Thoracic aorta (tissue), 2 donors: ENCODE measurements around the gene CYSRT1. TPM values are rescaled to one million over a fixed set of nuclear protein-coding genes. Genes with fewer than 3 reads are reported as not detected.

ENCODE experiments used
- ATAC-seq: fragments of 150-250 bp; one replicate; pipeline ENCODE4 v1.8.0; 2017; ENCODE audit warnings: low read depth; ENCODE audit not compliant: insufficient number of reproducible peaks, low FRiP score
- DNase-seq: peaks from one replicate; pipeline ENCODE4 v3.0.0-alpha.2; 2020; ENCODE audit warnings: low spot score
- H3K27ac ChIP-seq, 2 donors: fragments of 200-600 bp; sonication (generic); 1 replicate in 1 of 2; 2 replicates in 1 of 2; pipeline ENCODE4 v1.5.1; 2016; ENCODE audit warnings: mild to moderate bottlenecking in 2 of 2, moderate library complexity in 2 of 2
- H3K27me3 ChIP-seq: fragments of 200-600 bp; sonication (generic); replicated peaks from 2 replicates; pipeline ENCODE4 v1.6.0; 2016; ENCODE audit warnings: mild to moderate bottlenecking; ENCODE audit not compliant: insufficient read depth
- H3K36me3 ChIP-seq: fragments of 200-600 bp; sonication (generic); one replicate; pipeline ENCODE4 v1.5.1; 2016
- H3K4me1 ChIP-seq, 2 donors: fragments of 200-600 bp; sonication (generic); 1 replicate in 1 of 2; 2 replicates in 1 of 2; pipeline versions ENCODE4 v1.5.1 to v1.6.0; 2016; ENCODE audit warnings: low read depth in 2 of 2, mild to moderate bottlenecking in 1 of 2; ENCODE audit not compliant: control insufficient read depth in 1 of 2
- H3K4me3 ChIP-seq: fragments of 200-600 bp; sonication (generic); 2 replicates; pipeline ENCODE4 v1.5.1; 2016; ENCODE audit warnings: mild to moderate bottlenecking
- H3K9me3 ChIP-seq: fragments of 200-600 bp; sonication (generic); 2 replicates; pipeline ENCODE4 v1.5.1; 2016
- CTCF ChIP-seq: fragments of 200-600 bp; sonication (generic); IDR thresholded peaks from one replicate; pipeline ENCODE4 v1.5.1; 2019; ENCODE audit warnings: antibody characterized with exemption
- total RNA-seq, 2 donors: library from RNA; depleted of rRNA; stranded (reverse); fragments of >200 nt; gene quantifications; one replicate each; pipeline versions ENCODE4 v1.1.0 to v1.2.3, GENCODE V29; 2016

Gene CYSRT1
- total RNA-seq, 2 donors from 2014 or later, result not detected

GRCh38 chr9:137217276-137218211 lies 7.4 kb upstream of the CYSRT1 start:
- no peak overlapping the region for H3K27ac ChIP-seq
- no peak for ATAC-seq
- no peaks in the 10 kb centered on the region for H3K36me3 ChIP-seq
- H3K9me3 ChIP-seq, result no peaks in the 10 kb centered on the region
- no peak for TF ChIP-seq CTCF
- peaks cover 3 to 7% of the 10 kb centered on the region in 2 donors for H3K4me1 ChIP-seq
- no peak for DNase-seq
- H3K4me3 ChIP-seq, result no peak overlapping the region
- H3K27me3 ChIP-seq, result no peaks in the 10 kb centered on the region

DNA sequence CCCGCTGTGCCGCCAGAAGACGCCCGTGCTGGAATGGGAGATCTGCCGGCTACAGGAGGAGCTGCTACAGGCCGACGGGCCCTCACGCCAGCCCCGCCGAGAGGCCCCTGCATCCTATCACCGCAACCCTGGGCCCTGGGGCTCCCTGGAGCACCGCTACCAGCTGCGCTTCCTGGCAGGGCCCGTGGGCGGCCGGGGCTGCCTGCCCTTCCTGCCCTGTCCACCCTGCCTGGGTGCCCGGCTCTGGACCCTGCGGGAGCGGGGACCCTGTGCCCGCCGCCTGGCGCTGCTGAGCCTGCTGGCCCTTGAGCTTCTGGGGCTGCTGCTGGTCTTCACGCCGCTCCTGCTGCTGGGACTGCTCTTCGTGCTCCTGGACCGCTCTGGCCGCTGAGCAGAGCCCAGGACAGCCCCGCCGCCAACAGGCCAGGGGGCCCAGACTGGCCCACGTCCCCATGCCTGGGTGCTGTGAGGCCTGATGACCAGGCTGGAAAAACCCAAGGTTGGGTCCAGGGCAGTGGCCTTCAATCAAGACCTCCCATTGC lies 6.7 kb upstream of the CYSRT1 start:
- H3K4me1 ChIP-seq, result peaks cover 7 to 13% of the 10 kb centered on the region in 2 donors
- no peak overlapping the region for H3K27ac ChIP-seq
- H3K36me3 ChIP-seq, result no peaks in the 10 kb centered on the region
- no peaks in the 10 kb centered on the region for H3K27me3 ChIP-seq
- DNase-seq (no peak), ATAC-seq (no peak)
- no peak overlapping the region for H3K4me3 ChIP-seq
- no peaks in the 10 kb centered on the region for H3K9me3 ChIP-seq
- TF ChIP-seq CTCF, result no peak

DNA sequence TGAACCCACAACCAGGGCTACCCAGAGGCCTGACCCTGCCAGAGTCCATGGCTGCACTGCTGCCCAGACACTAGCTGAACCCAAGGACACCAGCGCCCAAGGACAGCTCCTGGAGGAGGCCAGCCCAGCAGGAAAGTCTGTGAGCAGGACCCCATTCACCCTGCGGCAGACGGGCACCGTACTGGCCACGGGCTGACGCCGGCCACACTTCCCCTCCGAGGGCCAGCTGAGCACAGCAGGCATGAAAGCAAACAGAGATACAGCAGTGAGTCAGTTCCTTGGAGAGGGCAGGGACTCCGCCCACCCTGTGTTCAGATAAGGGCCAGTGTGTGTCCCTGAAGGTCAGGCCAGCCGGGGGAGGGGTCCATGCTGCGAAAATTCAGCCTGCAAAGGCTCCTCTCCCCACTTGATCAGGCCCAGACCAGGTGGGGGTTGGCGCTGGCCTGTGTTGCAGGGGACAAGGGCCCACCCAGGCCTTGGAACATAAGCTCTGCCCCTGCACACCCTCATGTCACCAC lies 6.2 kb upstream of the CYSRT1 start:
- ATAC-seq (no peak), DNase-seq (no peak)
- Histone ChIP-seq H3K36me3 (no peaks in the 10 kb centered on the region), H3K9me3 (no peaks in the 10 kb centered on the region), H3K4me1 (peaks cover 7 to 14% of the 10 kb centered on the region in 2 donors), H3K4me3 (no peak overlapping the region), H3K27me3 (no peaks in the 10 kb centered on the region), H3K27ac (no peak overlapping the region)
- no peak for TF ChIP-seq CTCF

GRCh38 chr9:137219757-137220316 lies 5.1 kb upstream of the CYSRT1 start:
- Histone ChIP-seq H3K4me1 (peaks cover 7 to 19% of the 10 kb centered on the region in 2 donors), H3K9me3 (no peaks in the 10 kb centered on the region), H3K36me3 (no peaks in the 10 kb centered on the region), H3K27me3 (no peaks in the 10 kb centered on the region), H3K27ac (no peak overlapping the region), H3K4me3 (no peak overlapping the region)
- ATAC-seq (no peak), DNase-seq (no peak)
- no peak for TF ChIP-seq CTCF
